Caki2 (cell line): ENCODE measurements around the gene CNTNAP1. TPM values are rescaled to one million over a fixed set of nuclear protein-coding genes. Genes with fewer than 3 reads are reported as not detected.

Experiments
- DNase-seq: peaks from one replicate; pipeline ENCODE4 v3.0.0-alpha.2; 2015; ENCODE audit warnings: low read depth
- in situ Hi-C: cut with HindIII; loops from 2 replicates; pipeline ENCODE4 v1.10.0; 2016; ENCODE audit warnings: low sequenced_read_pairs, low pct_unique_long_range_greater_than_20kb, mixed read lengths
- total RNA-seq: library from RNA; depleted of rRNA; stranded (reverse); fragments of >200 nt; shearing (Covaris generic); gene quantifications from 2 replicates; pipeline ENCODE4 v1.2.3, GENCODE V29; 2014; ENCODE audit warnings: low replicate concordance

CNTNAP1 gene
- total RNA-seq, 1 experiment from 2014 or later, result 3.2 TPM

GRCh38 chr17:42667088-42667951 lies 15.0 kb upstream of the CNTNAP1 start:
- peak; percentile 95 for DNase-seq
- in situ Hi-C loops, result loop anchor here (10.0 kb wide), 1 partner anchor 63 kb away; the partner anchor contains the start of genes RETREG3 and TUBG1

DNA sequence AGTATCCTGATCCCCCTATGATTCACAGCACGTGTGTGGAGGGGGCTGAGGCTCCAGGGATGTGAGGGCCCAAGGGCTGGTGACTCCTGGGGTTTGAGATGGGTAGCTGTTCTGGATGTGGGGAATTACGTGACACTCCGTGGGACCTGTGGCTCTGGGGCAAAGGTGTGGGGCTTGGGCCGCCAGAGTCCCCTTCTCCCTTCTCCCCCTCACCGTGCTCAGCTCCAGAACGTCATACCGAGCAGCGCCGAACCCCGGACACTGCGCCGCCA lies 12.7 kb upstream of the CNTNAP1 start:
- in situ Hi-C loops, result loop anchor here (10.0 kb wide), 1 partner anchor 65 kb away; the partner anchor contains the start of genes RETREG3 and TUBG1
- DNase-seq, result no peak

DNA sequence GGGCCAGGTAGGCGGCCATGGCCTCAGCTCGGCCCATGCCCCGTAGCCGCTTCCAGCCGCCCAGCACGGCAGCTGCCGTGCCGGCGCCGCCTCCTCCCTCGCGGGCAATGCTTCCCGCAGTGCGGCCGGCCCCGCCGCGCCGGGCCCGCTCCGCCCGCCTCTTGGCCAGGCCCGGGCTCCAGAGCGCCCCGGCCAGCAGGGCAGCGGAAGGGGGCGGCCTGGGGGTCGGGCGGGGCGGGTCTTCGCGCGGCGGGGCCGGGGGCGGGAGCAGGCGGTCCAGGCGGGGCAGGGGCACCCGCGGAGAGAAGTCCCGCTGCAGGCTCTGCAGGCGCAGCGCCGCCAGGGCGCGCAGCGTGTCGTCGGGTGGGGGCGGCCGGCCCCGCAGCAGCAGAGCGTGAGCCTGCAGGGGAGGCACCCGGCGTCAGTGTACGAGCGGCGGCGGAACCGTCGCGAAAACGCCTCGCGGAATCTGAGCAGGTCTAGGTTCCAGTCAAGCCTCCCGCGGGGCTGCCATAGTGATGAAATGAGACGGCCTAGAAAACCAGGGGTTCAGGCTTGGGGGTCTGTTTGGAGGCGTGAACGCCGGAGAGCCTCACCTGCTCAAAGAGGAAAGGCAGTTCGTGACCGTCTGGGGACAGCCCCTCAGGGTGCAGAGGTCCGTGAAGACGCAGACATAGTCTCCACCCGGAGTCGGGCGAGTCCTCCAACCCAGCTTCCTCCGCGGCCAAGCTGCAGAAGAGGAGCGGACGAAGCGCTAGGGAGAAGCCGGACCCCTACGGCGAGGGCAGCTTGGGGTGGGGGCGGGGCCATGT lies 12.1 kb upstream of the CNTNAP1 start:
- in situ Hi-C loops, result loop anchor here (10.0 kb wide), 1 partner anchor 65 kb away; the partner anchor contains the start of genes RETREG3 and TUBG1
- no peak for DNase-seq

DNA sequence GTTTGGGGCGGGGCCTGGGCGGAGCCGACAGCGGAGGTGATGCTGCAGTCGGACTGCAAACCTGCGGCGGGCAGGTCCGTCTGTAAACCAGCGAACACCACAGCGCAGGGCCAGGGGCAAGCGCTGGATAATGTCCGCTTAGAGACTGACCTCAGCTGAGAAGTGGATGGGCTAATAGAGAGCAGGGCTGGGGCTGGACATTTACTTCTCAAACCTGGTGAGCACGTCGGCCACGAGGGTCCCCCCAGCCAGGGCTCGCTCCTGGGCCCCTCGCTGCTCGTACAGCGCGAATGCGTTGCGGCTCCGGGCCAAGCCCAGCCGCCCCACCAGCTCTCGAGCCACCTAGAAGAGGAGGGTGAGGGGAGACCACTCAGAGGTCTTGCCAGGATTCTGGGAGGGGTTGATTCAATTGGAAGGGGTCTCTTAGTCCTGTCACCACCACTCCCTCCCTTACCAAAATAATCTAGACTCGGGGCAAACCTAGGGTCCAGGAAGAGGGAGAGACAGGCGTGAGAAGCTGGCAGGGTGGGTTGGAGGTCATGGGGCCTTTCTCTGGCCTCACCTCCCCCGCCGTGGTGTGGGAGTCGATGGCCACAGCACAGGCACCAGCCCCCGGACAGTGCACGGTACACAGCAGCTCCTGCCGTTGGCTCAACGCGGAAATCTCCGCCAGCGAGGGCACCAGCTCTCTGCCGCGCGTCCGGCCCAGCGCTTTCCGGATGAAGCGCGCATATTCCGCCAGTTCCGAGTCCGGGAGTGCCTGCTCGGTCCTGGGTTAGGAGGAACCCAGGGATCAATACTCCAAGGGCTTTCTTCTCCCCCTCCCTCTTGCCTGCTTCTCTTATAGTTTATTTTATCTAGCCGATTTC lies 11.3 kb upstream of the CNTNAP1 start:
- DNase-seq, result no peak
- in situ Hi-C loops, result no loop called here

- no peak for DNase-seq
- in situ Hi-C loops, result no loop called here
Measured at GRCh38 chr17:42672038-42672437, 10.3 kb upstream of the CNTNAP1 start.

- DNase-seq, result no peak
- in situ Hi-C loops, result no loop called here
Measured at GRCh38 chr17:42673266-42673884, 9.0 kb upstream of the CNTNAP1 start.

GRCh38 chr17:42673885-42674754 lies 8.2 kb upstream of the CNTNAP1 start:
- in situ Hi-C loops, result no loop called here
- DNase-seq, result no peak

- DNase-seq, result no peak
- in situ Hi-C loops, result no loop called here
Measured at GRCh38 chr17:42674755-42675347, 7.5 kb upstream of the CNTNAP1 start.

GRCh38 chr17:42675348-42675964 lies 6.9 kb upstream of the CNTNAP1 start:
- DNase-seq, result no peak
- in situ Hi-C loops, result no loop called here

GRCh38 chr17:42675965-42676423 lies 6.3 kb upstream of the CNTNAP1 start:
- peak; percentile 33 for DNase-seq
- in situ Hi-C loops, result no loop called here

DNA sequence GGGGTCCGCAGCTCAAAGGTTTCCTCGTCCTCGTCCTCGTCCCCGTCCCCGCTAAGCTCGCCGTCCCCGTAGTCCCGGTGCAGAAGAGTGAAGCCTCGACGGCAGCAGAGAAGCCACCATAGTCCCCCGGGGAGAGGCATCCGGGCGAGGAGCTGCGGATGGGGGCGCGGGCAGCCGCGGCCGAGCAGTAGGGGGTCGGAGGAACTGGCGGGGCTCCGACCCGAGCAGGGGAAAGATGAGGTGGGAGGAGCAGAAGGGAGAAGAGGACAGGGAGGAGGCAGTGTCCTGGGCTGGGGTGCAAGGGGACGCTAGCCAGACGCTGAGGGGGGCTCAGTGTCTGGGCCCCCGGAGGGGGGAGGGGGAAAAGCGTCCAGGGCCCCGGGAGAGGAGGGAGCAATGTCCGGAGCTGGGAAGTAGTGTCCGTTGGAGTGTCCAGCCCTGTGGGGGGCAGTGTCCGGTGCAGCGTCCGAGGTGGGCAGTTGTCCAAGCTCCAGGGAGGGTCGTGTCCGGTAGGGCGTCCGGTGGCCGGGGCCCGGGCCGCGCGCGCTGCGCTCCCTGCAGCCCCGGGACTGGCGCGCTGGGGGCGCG lies 5.8 kb upstream of the CNTNAP1 start, which contains the start of gene PLEKHH3:
Gene PLEKHH3, minus strand, starts transcription at position 571 of the 588 bp plus-strand sequence. Its CDS starts 431 bp downstream, at position 140.
- in situ Hi-C loops, result no loop called here
- DNase-seq, result no peak

- in situ Hi-C loops, result no loop called here
- peak; percentile 99 for DNase-seq
Measured at GRCh38 chr17:42677012-42677857, 5.1 kb upstream of the CNTNAP1 start.

- peak; percentile 92 for DNase-seq
- in situ Hi-C loops, result no loop called here
Measured at GRCh38 chr17:42677921-42678781, 4.2 kb upstream of the CNTNAP1 start.

DNA sequence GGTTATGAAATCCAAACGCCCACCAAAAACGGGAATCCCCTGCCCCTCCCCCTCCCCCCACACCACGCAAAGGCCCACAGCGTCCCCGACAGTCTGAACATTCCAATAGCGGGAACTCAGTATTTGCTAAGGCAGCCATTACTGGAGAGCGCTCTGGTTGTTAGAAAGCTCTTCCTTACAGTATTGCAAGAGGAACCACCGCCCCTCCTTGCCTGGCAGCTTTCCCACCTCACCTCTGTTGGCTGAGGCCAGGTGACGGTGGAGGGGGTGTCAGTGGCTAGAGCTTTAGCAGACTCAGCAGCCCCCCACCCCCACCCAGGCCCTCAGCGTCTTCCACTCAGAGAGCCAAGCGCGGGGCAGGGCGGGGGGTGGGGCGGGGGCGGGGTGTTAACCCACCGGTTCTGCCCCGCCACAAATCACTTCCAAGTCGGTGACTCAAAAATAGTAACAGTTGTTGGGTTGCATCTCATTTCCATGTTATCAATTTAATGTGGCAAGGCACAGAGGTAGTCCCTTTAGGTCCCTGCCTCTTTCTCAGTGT lies 3.3 kb upstream of the CNTNAP1 start:
- DNase-seq, result peak; percentile 85
- in situ Hi-C loops, result no loop called here
